ENCODE results near the gene INHA.

INHA gene

DNA sequence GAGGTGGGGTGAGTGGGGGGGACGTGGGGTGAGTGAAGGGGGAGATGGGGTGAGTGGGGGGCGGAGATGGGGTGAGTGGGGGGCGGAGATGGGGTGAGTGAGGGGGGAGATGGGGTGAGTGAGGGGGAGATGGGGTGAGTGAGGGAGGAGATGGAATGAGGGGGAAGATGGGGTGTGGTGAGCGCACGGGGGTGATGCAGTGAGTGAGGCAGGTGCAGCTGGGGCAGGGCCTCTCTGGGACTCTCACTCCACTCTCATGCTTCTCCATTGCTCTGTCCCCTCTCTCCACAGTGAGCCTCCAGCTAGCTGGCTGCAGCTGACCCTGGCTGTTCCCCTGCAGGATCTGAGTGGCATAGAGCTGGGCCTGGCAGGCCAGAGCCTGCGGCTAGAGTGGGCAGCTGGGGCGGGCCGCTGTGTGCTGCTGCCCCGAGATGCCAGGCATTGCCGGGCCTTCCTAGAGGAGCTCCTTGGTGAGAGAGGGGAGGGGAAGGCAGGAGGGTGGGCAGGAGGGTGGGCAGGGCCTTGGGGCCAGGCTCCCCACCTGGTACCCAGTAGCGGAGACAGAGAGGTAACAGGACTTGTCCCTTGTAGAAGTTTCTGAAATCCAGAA is 41.5 kb downstream of the INHA start:
- no peak for DNase-seq

DNA sequence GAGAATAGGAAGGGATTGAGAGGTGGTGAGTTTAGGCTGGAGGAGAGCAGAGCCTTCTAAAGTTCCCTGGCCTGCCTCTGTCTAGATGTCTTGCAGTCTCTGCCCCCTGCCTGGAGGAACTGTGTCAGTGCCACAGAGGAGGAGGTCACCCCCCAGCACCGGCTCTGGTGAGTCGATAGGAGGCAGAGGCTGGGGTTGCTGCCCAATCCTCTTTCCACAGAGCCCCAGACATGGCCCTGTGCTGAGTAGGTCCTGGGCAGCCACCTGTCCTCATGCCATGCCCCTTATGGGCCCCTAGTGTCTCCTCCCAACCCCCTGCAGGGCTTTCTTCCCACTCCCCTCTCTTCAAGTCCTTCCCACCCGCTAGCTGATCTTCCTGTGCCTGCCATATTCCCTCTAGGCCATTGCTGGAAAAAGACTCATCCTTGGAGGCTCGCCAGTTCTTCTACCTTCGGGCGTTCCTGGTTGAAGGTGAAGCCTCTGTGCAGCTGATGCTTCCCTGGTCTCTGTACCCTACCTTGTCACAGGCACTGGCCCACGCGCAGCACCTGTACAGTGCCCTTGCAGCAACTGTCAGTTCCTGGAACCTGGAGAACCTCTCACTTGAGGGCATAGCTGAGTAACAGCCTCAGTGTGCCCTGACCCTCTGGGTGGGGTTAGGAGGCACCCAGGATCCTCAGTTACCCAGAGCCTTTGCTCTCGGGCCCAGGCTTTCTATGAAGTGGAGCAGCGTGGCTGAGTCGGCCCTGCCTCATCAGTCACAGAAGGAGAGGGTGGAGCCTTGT is 42.2 kb downstream of the INHA start:
- no peak for DNase-seq

DNA sequence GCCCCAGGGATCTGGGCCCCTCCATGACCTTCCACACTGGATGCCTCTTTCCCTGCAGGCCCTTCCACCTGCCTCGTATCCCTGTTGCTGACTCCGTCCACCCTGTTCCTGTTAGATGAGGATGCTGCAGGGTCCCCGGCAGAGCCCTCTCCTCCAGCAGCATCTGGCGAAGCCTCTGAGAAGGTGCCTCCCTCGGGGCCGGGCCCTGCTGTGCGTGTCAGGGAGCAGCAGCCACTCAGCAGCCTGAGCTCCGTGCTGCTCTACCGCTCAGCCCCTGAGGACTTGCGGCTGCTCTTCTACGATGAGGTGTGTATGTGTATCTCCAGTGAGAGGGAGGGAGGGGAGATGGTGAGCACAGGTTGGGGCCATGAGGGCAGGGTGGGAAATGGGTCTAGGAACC is 42.9 kb downstream of the INHA start:
- no peak for DNase-seq

DNA sequence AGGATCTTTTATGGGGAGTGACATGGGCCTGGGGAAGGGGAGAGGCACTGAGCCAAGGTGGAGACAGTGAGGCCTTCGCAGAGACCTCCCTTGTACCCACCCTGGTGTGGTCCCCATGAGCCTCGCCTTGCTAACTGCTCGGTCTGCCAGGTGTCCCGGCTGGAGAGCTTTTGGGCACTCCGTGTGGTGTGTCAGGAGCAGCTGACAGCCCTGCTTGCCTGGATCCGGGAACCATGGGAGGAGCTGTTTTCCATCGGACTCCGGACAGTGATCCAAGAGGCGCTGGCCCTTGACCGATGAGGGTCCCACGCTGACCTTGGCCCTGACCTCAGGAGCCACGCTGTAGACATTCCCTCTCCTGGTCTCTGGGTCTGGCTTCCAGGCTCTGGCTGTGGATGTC is 43.8 kb downstream of the INHA start:
- DNase-seq = no peak

DNA sequence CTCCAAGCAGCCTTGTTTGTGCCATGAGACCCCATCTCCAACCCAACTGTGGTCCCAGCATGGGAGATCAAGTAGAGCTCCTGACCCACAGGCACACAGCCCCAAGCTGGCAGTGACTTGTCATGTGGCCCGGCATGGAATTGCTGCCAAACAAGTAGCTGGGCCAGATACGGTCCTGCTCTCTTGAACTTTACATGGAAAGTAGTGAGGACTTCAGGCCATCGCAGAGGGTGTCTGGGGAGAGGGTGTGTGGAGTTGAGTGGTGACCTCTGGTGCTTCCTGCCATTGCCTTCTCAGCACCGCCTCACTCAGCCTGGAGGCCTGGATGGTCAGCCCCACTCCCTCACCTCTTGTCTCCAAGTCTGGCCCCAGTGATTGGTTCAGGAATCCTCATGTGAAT is 44.4 kb downstream of the INHA start:
- DNase-seq = no peak

DNA sequence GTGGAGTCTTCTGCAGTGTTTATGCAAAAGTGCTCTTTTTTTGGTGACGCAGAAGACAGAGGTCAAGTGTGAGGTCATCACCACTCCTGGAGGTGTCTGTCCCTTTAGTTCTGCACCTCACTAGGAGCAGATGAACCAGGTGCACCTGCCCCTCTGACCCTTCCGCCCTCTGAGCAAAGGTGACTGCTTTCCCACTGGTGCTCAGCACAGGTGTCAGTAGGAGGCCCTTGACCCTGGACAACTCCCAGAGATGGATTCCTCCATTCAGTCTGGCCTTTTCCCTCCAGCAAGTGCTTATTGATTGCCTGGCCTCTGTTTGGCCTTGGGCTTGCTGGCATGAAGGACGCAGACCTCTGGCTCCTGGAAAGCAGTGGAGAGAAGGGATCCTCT is 46.6 kb downstream of the INHA start:
- DNase-seq = no peak

DNA sequence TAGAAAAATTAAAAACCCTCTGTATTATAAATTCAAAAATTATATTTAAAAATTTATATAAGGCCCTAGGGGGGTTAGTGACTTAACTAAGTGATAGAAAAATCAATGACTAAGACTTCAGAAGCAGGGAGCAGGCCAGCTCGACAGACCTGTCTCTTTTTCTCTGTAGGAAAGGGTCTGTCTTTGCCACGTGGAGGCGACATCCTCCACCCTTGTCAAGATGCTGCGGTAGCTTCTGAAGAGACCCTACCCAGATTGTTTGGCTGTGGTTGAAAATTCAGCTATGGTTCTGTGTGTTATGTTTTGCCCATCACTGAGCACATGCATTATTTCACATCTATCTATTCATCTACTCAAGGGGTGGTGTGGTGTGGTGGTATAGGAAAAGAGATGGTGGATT is 47.1 kb downstream of the INHA start:
- DNase-seq = no peak

DNA sequence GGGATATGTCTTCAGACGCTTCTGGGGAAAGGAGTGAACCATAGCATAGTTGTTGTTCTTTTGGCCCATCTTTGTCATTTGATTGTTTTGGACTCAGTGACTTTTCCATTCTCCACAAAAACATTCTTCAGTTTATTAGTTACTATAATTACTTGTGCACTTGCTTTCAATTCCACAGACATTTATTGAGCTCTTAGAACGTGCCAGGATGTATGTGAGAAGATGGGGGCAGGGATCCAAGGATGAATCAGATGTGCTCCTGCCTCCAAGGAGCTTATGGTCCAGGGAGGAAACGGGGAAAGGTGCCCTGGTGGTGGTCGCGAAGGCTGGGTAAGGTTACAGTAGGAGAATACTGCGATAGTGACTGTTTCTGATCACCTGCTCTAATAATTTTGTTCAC is 48.4 kb downstream of the INHA start:
- no peak for DNase-seq

DNA sequence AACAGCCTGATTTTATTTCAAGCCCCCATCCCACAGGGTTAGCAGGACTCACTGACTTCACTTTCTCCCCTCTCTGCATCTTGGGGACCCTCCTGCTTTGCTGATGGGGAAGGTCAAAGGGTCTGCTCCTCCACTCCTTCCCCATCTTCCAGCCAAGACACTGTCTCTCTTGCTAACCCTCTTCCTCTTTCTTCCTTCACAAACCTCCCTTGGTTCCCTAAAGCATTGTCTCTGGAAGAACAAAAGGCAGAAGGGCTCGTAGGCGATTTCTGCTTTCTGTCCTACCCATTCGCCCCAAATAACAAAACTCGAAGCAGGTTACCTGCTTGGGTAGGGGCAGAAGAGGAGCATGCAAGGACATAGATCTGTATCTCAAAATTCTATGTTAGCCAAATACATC is 49.8 kb downstream of the INHA start:
- no peak for DNase-seq

DNA sequence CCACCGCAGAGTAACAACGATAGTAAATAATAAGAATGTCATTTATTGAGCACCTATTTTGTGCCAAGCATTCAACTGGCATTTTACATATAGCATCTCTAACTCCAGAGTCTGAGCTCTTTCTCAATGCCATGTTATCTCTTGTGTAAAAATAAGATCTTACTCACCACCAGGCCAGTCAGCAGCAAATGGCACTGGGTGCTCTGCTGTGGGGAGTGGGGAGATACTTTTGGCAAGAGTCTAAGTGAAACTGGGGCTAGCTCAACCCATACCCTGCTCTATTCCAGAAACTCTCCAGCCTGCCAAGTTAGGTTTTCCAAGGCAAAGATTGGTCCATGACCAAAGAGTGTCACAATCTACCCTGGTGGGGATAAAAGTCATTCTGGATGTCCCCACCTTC is 50.4 kb downstream of the INHA start:
- no peak for DNase-seq

DNA sequence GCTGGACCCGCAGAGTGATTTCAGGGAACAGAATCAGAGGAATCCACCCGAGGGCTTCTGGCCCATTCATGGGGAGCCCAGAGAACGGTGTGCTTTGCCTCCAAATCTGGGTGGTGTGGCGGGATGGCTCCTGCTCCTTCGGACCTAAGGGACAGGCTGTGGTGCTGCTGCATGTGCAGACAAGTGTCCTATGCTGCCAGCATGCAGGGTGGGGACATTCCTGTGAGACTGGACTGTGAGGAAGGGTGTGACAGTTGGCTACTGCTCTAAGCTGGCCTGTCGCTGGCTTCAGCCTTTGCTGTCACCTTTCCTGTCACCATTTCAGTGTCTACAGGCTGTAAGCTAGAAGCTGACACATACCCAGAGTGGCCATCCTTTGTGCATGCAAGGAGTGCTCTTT is 52.5 kb downstream of the INHA start:
- no peak for DNase-seq

DNA sequence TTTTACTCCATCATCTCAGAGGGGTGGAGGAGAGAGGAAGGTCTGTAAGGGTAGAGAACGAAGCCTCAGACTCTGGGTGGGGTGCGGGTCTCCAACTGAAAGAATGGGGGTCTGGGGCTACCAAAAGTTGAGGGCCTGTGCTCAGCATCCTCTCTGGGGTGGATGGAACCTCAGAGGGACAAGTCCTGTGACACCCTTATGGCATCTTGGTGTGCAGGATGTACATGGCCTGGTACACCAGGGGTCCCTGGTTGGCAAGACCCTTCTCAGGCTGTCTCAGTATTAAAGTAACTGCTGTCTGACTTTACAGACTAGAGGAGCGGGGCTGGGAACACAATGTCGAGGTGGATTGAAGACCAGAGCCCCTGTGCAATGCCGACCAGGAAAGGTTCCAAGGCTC is 53.1 kb downstream of the INHA start:
- DNase-seq = no peak
